Neural progenitor cell (in vitro differentiated cells): ENCODE data around the gene MATR3.

Source experiments
- EZH2 ChIP-seq: fragments of 200-600 bp; sonication (generic); IDR thresholded peaks from 2 replicates; pipeline ENCODE4 v1.6.1; 2017; ENCODE audit warnings: antibody characterized with exemption, mild to moderate bottlenecking, moderate library complexity
- TF ChIP-seq, protein P1 (sequence below): fragments of 200-600 bp; sonication (generic); IDR thresholded peaks from 2 replicates; pipeline ENCODE4 v1.5.1; 2017; ENCODE audit warnings: antibody characterized with exemption, mild to moderate bottlenecking

- TF ChIP-seq, protein P1, sequence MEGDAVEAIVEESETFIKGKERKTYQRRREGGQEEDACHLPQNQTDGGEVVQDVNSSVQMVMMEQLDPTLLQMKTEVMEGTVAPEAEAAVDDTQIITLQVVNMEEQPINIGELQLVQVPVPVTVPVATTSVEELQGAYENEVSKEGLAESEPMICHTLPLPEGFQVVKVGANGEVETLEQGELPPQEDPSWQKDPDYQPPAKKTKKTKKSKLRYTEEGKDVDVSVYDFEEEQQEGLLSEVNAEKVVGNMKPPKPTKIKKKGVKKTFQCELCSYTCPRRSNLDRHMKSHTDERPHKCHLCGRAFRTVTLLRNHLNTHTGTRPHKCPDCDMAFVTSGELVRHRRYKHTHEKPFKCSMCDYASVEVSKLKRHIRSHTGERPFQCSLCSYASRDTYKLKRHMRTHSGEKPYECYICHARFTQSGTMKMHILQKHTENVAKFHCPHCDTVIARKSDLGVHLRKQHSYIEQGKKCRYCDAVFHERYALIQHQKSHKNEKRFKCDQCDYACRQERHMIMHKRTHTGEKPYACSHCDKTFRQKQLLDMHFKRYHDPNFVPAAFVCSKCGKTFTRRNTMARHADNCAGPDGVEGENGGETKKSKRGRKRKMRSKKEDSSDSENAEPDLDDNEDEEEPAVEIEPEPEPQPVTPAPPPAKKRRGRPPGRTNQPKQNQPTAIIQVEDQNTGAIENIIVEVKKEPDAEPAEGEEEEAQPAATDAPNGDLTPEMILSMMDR = no peak
- TF ChIP-seq EZH2 = no peak
Observed at GRCh38 chr5:139363937-139364336, 70.4 kb downstream of the MATR3 start.
